DOHH2 (cell line): ENCODE measurements around the gene GPR78.

Source experiments
- H3F3A ChIP-seq: fragments of 200-600 bp; sonication (generic), shearing (Covaris generic); 2 replicates; pipeline ENCODE4 v1.6.0; 2016; ENCODE audit warnings: antibody characterized with exemption, mild to moderate bottlenecking; ENCODE audit not compliant: control insufficient read depth, insufficient read depth
- H3K27ac ChIP-seq: fragments of 200-600 bp; sonication (generic); 2 replicates; pipeline ENCODE4 v1.5.1; 2014; ENCODE audit warnings: low read depth, mild to moderate bottlenecking, low read length, moderate library complexity
- H3K27me3 ChIP-seq: fragments of 200-600 bp; sonication (generic); 2 replicates; pipeline ENCODE4 v1.6.1; 2014; ENCODE audit warnings: mild to moderate bottlenecking, low read length, mixed read lengths; ENCODE audit not compliant: control insufficient read depth
- H3K36me3 ChIP-seq: fragments of 200-600 bp; sonication (generic); 2 replicates; pipeline ENCODE4 v1.6.1; 2014; ENCODE audit warnings: mild to moderate bottlenecking, low read length, moderate library complexity, mixed read lengths; ENCODE audit not compliant: control insufficient read depth
- H3K4me1 ChIP-seq: fragments of 200-600 bp; sonication (generic); 2 replicates; pipeline ENCODE4 v1.6.1; 2014; ENCODE audit warnings: mild to moderate bottlenecking, low read length, mixed read lengths; ENCODE audit not compliant: control insufficient read depth
- H3K4me2 ChIP-seq: fragments of 200-600 bp; sonication (generic); 2 replicates; pipeline ENCODE4 v1.6.0; 2014; ENCODE audit warnings: mild to moderate bottlenecking, low read length, moderate library complexity
- H3K4me3 ChIP-seq: fragments of 200-600 bp; sonication (generic); 2 replicates; pipeline ENCODE4 v1.5.1; 2014; ENCODE audit warnings: mild to moderate bottlenecking, low read length, mixed read lengths
- H3K79me2 ChIP-seq: fragments of 200-600 bp; sonication (generic); 2 replicates; pipeline ENCODE4 v1.6.1; 2014; ENCODE audit warnings: mild to moderate bottlenecking, low read length, mixed read lengths; ENCODE audit not compliant: control insufficient read depth
- H3K9me2 ChIP-seq: fragments of 200-600 bp; sonication (generic); replicated peaks from 2 replicates; pipeline ENCODE4 v1.6.1; 2014; ENCODE audit warnings: mild to moderate bottlenecking, low read length, mixed read lengths; ENCODE audit not compliant: control insufficient read depth
- H3K9me3 ChIP-seq: fragments of 200-600 bp; sonication (generic); 2 replicates; pipeline ENCODE4 v1.6.1; 2014; ENCODE audit warnings: antibody characterized with exemption, low read length, mixed read lengths; ENCODE audit not compliant: control insufficient read depth, insufficient read depth
- H4K20me1 ChIP-seq: fragments of 200-600 bp; sonication (generic); 2 replicates; pipeline ENCODE4 v1.6.0; 2014; ENCODE audit warnings: low read depth, mild to moderate bottlenecking, antibody characterized with exemption, low read length, moderate library complexity; ENCODE audit not compliant: control insufficient read depth, insufficient read depth
- CTCF ChIP-seq: fragments of 200-600 bp; sonication (generic); IDR thresholded peaks from one replicate; pipeline ENCODE4 v1.5.1; 2014; ENCODE audit warnings: antibody characterized with exemption, mild to moderate bottlenecking, low read depth, low read length; ENCODE audit not compliant: poor library complexity, severe bottlenecking
- EZH2phosphoT487 ChIP-seq: fragments of 200-600 bp; sonication (generic); IDR thresholded peaks from 2 replicates; pipeline ENCODE4 v1.6.1; 2017; ENCODE audit warnings: borderline replicate concordance, mild to moderate bottlenecking, antibody characterized with exemption, low read length, moderate library complexity, mixed read lengths

Gene GPR78

DNA sequence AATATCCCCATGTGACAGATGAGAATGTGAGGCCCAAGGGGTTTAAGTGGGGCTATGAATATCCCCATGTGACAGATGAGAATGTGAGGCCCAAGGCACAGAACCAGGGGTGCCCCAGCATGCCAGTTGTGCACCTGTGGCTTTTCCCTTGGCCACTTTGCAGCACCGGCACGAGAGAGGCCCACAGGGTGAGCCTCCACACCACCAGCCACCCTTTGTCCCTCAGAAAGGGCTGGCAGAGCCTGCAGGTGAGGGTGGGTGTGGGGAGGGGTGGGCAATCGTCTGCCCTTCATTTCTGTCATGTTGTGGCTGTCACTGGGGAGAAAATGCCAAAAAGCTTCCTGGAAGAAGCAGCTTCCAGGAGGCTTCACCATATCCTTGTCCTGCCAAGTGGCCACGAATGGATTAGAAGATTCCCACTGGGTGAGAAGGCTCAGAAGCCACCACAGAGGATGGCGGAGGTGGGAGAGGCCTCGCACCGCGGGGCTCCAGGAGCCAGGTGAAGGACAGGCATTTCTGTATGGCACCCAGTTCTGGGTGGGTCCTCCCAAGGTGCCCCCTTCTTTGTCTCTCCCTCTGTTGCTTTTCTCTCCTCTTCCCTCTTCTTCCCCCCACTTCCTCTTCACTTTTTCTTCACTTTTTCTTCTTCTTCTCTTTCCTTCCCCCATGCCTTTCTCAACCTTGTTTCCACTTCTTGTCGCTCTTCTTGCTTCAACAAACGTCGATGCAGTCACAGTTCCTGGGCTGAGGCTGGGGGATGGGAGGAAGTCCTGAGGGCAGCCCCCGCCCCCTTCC is 469 bp upstream of the GPR78 start:
- Histone ChIP-seq H3F3A (no peaks in the 10 kb centered on the region), H3K27ac (no peak overlapping the region), H3K36me3 (no peaks in the 10 kb centered on the region), H3K4me3 (no peak overlapping the region), H3K9me2 (no peaks in the 10 kb centered on the region), H3K79me2 (no peaks in the 10 kb centered on the region), H3K4me1 (no peaks in the 10 kb centered on the region), H4K20me1 (no peaks in the 10 kb centered on the region), H3K27me3 (no peaks in the 10 kb centered on the region), H3K4me2 (no peak overlapping the region), H3K9me3 (no peaks in the 10 kb centered on the region)
- TF ChIP-seq CTCF (no peak), EZH2phosphoT487 (no peak)

DNA sequence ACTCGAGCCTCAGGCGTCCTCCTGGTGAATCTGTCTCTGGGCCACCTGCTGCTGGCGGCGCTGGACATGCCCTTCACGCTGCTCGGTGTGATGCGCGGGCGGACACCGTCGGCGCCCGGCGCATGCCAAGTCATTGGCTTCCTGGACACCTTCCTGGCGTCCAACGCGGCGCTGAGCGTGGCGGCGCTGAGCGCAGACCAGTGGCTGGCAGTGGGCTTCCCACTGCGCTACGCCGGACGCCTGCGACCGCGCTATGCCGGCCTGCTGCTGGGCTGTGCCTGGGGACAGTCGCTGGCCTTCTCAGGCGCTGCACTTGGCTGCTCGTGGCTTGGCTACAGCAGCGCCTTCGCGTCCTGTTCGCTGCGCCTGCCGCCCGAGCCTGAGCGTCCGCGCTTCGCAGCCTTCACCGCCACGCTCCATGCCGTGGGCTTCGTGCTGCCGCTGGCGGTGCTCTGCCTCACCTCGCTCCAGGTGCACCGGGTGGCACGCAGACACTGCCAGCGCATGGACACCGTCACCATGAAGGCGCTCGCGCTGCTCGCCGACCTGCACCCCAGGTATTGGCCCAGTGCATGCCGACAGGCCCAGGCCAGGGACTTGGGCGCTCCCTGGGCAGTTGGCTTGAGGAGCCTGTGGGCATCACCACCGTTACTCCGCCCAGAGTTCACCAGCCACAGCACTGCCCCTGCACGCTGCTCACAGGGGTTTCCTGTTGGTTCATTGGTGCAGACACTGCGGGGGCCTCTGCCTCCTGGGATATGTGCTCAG is 1.1 kb downstream of the GPR78 start:
- TF ChIP-seq EZH2phosphoT487 (no peak), CTCF (no peak)
- Histone ChIP-seq H3K9me2 (no peaks in the 10 kb centered on the region), H3K36me3 (no peaks in the 10 kb centered on the region), H3K27ac (no peak overlapping the region), H3K79me2 (no peaks in the 10 kb centered on the region), H3K27me3 (no peaks in the 10 kb centered on the region), H3K9me3 (no peaks in the 10 kb centered on the region), H3F3A (no peaks in the 10 kb centered on the region), H4K20me1 (no peaks in the 10 kb centered on the region), H3K4me1 (no peaks in the 10 kb centered on the region), H3K4me3 (no peak overlapping the region), H3K4me2 (no peak overlapping the region)

DNA sequence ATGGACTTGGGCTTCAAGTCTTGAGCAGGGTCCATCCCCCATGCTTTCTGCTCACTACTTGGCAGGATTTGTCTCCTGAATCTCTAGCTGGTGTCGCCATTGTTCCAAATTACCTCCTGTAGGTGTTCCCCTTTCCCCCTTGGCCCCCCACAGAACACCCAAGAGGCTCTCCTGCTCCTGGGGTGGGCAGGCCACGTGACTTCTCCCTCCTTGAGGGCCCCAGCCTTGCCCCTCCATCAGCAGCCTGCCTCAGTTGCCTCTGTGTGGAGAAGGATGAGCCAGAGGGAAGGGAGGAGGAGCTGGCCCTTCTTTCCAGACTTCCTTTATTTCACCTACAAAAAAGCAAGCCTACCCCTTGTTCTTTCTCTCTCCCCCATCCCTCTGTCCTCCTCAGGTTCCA is 1.8 kb downstream of the GPR78 start:
- no peak overlapping the region for H3K4me2 ChIP-seq
- TF ChIP-seq CTCF (no peak), EZH2phosphoT487 (no peak)
- no peaks in the 10 kb centered on the region for H3K36me3 ChIP-seq
- no peak overlapping the region for H3K27ac ChIP-seq
- no peaks in the 10 kb centered on the region for H3K27me3 ChIP-seq
- no peaks in the 10 kb centered on the region for H3F3A ChIP-seq
- no peak overlapping the region for H3K4me3 ChIP-seq
- H3K79me2 ChIP-seq: no peaks in the 10 kb centered on the region
- H3K9me2 ChIP-seq: no peaks in the 10 kb centered on the region
- H3K9me3 ChIP-seq: no peaks in the 10 kb centered on the region
- no peaks in the 10 kb centered on the region for H3K4me1 ChIP-seq
- no peaks in the 10 kb centered on the region for H4K20me1 ChIP-seq
